Measurements from ENCODE around the gene KCNIP1.

Gene KCNIP1

GRCh38 chr5:170757182-170757601 is 253.4 kb downstream of the KCNIP1 start:
- no peak overlapping the region for H3K4me3 ChIP-seq
- no peak for TF ChIP-seq CTCF (IDR thresholded peaks at IDR 0.05)
- DNase-seq = peak in 1 of 2 donors; percentile 38
- intact Hi-C loops (cut with DNase I; ENCODE audit: low total_unique reads) = no loop called here
- H3K27me3 ChIP-seq = no peaks in the 10 kb centered on the region
- H3K27ac ChIP-seq = peak overlapping the region; percentile 49 to 65
- peaks cover 0 to 27% (median 17%) of the 10 kb centered on the region in 4 donors for H3K4me1 ChIP-seq
- no peaks in the 10 kb centered on the region for H3K36me3 ChIP-seq
- no peaks in the 10 kb centered on the region for H3K9me3 ChIP-seq

GRCh38 chr5:170757669-170758068 is 253.8 kb downstream of the KCNIP1 start:
- H3K27ac ChIP-seq = peak overlapping the region; percentile 49 to 65
- H3K4me1 ChIP-seq = peaks cover 0 to 27% (median 17%) of the 10 kb centered on the region in 4 donors
- no peak for TF ChIP-seq CTCF (IDR thresholded peaks at IDR 0.05)
- no peak overlapping the region for H3K4me3 ChIP-seq
- H3K9me3 ChIP-seq = no peaks in the 10 kb centered on the region
- intact Hi-C loops (cut with DNase I; ENCODE audit: low total_unique reads) = no loop called here
- DNase-seq = no peak
- no peaks in the 10 kb centered on the region for H3K27me3 ChIP-seq
- H3K36me3 ChIP-seq = no peaks in the 10 kb centered on the region

- H3K36me3 ChIP-seq = no peaks in the 10 kb centered on the region
- no peak overlapping the region for H3K4me3 ChIP-seq
- no peaks in the 10 kb centered on the region for H3K9me3 ChIP-seq
- no peak overlapping the region for H3K27ac ChIP-seq
- no peaks in the 10 kb centered on the region for H3K27me3 ChIP-seq
- intact Hi-C loops (cut with DNase I; ENCODE audit: low total_unique reads) = no loop called here
- peaks cover 0 to 27% (median 17%) of the 10 kb centered on the region in 4 donors for H3K4me1 ChIP-seq
- no peak for TF ChIP-seq CTCF (IDR thresholded peaks at IDR 0.05)
- DNase-seq = no peak
These were observed 254.7 kb downstream of the KCNIP1 start for GRCh38 chr5:170758481-170758880.

GRCh38 chr5:170760113-170760512 is 256.3 kb downstream of the KCNIP1 start:
- Histone ChIP-seq H3K36me3 (no peaks in the 10 kb centered on the region), H3K4me1 (peaks cover 0 to 27% (median 17%) of the 10 kb centered on the region in 4 donors), H3K27me3 (no peaks in the 10 kb centered on the region), H3K4me3 (no peak overlapping the region), H3K27ac (no peak overlapping the region), H3K9me3 (no peaks in the 10 kb centered on the region)
- no peak for DNase-seq
- TF ChIP-seq CTCF (IDR thresholded peaks at IDR 0.05) = no peak
- intact Hi-C loops (cut with DNase I; ENCODE audit: low total_unique reads) = no loop called here

GRCh38 chr5:170761048-170761707 is 257.4 kb downstream of the KCNIP1 start:
- Histone ChIP-seq H3K36me3 (no peaks in the 10 kb centered on the region), H3K4me1 (peaks cover 0 to 20% (median 13%) of the 10 kb centered on the region in 4 donors), H3K9me3 (no peaks in the 10 kb centered on the region), H3K4me3 (no peak overlapping the region), H3K27me3 (no peaks in the 10 kb centered on the region), H3K27ac (no peak overlapping the region)
- DNase-seq = no peak
- intact Hi-C loops (cut with DNase I; ENCODE audit: low total_unique reads) = no loop called here
- no peak for TF ChIP-seq CTCF (IDR thresholded peaks at IDR 0.05)
